Stimulated activated CD4-positive, alpha-beta T cell treated with anti-CD3 and anti-CD28 coated beads, TNF-alpha, amount 100 ng/mL, for 24 hours (primary cell): ENCODE data around the gene DDX46.
"Not testable (repeated sequence)": the region's sequence is repeated elsewhere in the genome, so short reads cannot be mapped to it uniquely, and the experiment has no call there.

Experiments
- DNase-seq, 3 experiments: peaks; one replicate each; pipeline ENCODE4 v3.0.0-alpha.2; 2020; ENCODE audit warnings: low read depth in 3 of 3

DDX46 gene

DNA sequence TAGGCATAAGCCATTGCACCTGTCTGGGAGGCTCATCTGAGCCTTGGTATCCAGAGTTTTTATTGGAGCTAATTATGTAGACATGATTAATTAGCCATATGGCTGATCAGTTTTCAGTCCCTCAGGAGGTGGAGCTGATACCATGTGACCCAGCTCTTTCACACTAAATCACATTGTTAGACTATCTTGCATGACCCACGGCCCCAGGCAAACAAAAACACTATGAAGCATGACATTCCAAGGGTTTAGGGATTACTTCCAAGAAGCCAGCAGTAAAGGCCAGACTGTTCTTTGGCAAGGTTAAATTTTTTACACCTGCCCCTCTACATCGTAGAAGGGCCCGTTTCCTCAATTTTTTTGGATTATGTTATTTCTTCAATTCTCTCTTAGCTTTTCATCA lies 82.2 kb downstream of the DDX46 start:
- no peak for DNase-seq

DNA sequence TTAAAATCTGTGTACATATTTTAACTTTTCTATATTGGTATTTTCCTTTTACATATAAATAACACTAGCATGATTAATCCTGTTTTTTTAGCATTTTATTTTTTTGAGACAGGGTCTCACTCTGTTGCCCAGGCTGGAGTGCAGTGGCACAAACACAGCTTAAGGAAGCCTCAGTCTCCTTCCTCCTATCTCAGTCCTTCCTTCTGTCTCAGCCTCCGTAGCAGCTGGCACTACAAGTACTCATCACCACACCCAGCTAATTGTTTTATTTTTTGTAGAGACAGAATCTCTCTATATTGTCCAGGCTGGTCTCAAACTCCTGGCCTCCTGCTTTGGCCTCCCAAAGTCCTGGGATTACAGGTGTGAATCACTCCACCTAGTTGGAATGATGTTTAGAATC lies 85.7 kb downstream of the DDX46 start:
- no peak for DNase-seq

DNA sequence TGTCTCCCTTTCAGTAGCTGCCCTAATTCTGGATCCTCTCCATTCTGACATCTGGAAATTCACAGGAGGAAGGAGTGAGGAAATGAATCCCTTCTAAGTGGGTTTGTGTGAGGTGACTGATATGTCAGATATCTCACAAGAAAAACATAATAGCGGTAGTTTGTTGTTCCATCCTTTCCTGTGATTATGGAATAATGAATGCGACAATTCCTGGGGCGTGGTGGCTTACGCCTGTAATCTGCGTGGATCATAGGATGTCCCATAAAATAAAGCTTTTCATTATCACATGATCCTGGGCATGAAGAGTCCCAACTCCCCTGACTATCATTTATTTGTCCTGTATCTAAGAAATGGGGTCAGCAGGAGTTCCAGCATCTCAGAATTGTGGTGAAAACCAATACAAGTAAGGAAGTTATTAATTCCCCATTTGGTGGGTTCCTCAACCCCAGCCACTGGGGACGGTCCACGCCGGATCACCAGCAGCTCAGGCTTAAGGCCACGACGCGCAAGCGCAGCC lies 86.8 kb downstream of the DDX46 start:
- DNase-seq = no peak

DNA sequence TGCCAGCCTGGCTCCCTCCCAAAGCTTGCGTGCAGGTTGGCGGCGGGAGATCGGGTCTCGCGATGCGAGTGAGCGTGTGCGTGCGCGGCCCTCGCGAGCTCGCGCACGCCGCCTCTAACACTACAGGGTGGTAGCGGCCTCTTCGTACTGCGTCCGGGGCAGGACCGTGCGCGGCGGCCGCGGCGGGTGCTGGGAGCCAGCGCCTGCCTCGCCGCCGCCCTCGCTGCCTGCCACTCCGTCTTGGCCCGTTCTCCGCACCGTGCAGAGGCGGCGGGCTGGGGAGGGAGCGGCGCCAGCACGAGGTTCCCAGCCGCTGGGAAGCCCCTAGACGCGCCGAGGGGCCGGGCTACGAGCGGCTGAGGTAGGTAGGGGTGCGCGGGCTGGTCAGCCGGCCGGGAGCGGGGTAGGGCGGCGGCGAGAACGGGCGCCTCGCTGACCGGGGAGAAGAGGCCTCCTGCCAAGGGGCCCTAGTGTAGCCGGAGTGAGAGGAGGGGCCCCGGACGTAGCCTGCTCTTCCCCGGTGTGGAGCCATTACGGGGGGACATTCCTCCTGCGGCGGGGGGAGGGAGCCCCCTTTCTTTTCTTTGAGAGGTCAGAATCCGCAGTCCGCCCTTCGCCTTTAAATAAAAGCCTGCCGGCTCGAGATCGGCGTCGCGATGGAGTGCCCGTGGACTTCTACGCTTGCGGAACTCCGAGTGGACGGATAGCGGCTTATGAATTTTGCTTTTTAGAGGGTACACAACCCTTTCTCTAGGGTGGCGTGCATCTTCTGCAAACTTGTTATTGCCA lies 87.5 kb downstream of the DDX46 start, which contains the start of gene C5orf24:
Gene C5orf24 (plus strand): TSS at position 117 of the 789 bp plus-strand sequence. CDS start 8,933 bp downstream, outside the sequence.
- peak; percentile 84 to 92 (median 85) for DNase-seq

DNA sequence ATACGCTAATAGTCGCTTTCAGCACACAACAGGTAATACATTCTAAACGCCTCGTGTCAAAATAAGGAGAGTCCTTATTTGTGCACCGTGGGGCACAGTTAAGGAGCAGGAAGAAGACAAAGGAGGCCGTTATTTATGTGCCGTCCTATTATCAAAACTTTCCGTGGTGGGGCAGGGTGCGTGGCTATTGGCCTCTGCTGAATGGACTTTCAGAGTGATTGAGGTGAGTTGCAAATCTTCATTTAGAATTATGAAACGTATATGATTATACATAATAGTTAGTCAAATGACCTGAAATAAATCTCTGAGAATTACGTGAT lies 88.0 kb downstream of the DDX46 start:
- DNase-seq = peak in 1 of 3 experiments; percentile 23

DNA sequence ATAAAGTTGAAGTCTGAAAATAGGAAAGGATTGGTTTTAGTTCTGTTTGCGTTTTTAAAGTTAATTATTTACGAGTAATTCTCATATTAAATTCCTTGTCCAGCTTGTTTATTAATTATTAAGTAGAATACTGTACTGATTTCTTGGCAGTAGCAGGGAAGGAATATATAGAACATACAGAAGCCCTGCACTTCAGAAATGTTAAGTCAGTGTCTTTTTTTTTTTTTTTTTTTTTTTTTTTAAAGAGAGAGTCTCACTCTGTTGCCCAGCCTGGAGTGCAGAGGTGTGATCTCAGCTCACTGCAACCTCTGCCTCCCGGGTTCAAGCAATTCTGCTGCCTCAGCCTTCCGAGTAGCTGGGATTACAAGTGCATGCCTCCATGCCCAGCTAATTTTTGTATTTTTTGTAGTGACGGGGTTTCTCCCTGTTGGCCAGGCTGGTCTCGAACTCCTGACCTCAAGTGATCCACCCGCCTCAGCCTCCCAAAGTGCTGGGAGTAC lies 90.9 kb downstream of the DDX46 start:
- DNase-seq = not testable (repeated sequence)

DNA sequence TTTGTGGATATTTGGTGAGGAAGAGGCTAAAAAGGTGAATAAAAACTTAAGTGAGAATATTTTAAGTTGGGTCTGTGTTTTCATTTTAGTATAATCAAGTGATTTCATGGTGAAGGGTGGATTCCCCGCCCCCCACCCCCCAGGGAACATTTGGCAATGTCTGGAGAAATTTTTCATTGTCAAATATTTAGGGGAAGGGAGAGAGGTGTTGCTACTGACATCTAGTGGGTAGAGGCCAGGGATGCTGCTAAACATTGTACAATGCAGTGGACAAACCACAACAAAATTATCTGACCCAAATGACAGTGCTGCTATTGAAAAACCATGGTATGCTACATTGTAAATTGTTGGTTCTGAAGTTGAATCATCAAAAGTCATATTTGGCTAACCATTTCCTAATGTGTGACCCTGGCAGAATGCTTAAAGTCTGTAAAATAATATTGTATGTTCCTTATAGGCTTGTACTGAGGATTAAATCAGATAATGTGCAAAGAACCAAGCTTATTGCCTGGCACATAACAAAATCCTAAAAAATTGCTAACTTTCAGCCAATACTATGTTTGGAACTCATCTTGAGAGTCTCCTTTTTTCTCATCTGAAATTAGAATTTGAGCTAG lies 92.8 kb downstream of the DDX46 start:
- no peak for DNase-seq

DNA sequence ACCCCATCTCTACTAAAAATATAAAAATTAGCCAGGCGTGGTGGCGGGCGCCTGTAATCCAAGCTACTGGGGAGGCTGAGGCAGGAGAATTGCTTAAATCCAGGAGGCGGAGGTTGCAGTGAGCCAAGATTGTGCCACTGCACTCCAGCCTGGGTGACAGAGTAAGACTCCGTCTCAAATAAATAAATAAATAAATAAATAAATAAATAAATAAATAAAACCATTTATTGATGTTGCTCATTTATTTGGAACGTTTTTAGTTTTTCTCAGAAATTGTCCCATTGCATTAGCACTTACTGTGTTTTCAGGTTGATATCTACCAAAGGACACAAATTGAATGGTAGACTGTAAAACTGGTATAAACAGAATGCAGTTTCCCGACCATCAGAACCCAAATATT lies 97.9 kb downstream of the DDX46 start:
- DNase-seq = not testable (repeated sequence)

DNA sequence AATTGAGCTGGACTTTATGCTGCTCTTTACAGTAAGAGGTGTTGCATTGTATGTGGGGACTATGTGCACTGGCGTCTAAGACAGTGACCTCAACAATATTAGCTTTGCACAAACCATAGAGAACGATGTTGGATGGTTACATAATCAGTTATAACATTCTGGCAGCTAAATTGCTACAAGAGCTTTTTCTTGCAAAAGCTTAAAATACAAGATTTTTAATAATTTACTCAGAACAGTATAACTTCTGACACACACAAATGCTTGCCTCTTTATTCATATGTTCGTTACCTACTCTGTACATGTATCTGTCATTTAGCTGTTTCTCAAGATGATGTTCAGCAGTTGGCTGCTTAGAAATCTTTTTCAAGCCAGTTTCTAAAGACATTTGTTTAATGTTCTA lies 98.8 kb downstream of the DDX46 start:
- no peak for DNase-seq

DNA sequence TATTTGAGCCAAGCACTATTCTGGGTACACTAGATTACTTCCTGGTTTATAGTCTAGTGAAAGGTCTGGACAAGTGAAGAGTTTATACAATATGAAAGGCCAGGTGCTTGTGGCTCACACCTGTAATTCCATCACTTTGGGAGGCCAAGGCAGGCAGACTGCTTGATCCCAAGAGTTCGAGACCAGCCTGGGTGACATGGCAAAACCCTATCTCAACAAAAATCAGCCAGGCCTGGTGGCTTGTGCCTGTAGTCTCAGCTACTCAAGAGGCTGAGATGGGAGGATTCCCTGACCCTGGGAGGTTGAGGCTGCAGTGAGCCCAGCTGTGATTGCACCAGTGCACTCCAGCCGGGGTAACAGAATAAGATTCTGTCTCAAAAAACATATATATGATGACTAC lies 106.1 kb downstream of the DDX46 start:
- no peak for DNase-seq

DNA sequence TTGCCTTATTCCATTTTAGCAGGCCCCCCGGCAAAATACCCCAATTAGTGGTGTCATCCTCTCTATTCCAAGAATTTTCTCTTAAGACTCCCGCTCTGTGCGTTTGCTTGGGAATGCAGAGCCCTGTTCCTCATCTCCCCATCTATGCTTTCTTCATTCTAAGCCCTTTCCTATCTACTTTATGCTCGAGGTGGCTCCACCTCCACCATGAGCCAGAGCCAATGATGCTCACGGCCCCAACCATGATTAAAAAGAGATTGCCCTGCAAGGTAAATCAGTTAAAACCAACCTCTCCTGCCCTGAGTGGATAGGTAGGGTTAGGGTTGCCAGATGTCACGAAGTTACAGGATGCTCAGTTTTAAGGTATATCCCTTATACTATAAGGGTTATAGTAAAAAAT lies 114.9 kb downstream of the DDX46 start:
- DNase-seq = no peak

DNA sequence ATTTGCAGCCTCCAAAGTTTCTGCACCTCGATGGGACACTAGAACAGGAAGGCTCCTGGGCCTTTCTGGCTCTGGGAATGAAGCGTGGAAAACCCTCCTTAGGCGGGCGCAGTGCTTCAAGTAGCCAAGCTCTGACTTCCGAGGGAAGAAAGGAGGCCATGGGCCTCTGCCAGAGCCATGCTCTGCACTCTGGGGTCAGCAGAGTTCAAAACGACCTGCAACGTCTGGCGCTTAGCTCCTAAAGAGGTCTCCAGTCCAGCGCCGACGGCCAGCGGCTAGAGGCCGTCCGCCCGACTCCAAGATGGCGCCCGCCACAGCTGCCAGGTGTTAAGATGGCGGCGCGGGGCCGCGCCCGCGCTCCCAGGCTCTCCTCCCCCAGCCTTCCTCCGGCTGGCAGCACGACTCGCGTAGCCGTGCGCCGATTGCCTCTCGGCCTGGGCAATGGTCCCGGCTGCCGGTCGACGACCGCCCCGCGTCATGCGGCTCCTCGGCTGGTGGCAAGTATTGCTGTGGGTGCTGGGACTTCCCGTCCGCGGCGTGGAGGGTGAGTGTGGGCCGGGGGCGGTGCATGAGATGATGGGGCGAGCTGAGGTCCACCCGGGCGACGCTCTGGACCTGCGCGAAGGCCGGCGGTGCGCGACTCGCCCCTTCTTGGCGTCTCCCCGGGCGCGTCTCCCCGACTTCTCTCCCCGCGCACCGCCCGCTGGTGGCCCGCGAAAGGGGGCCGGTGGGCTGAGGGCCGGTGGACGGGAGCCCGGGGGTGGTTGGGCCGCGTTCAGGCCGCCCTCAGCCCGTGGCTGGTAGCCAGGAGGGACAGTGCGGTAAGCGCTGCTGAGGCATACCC lies 115.6 kb downstream of the DDX46 start, which contains the start of gene TXNDC15:
Gene TXNDC15 (plus strand): TSS at position 385 of the 844 bp plus-strand sequence. CDS start 57 bp downstream, at position 442.
- peak; percentile 65 to 79 (median 65) for DNase-seq

DNA sequence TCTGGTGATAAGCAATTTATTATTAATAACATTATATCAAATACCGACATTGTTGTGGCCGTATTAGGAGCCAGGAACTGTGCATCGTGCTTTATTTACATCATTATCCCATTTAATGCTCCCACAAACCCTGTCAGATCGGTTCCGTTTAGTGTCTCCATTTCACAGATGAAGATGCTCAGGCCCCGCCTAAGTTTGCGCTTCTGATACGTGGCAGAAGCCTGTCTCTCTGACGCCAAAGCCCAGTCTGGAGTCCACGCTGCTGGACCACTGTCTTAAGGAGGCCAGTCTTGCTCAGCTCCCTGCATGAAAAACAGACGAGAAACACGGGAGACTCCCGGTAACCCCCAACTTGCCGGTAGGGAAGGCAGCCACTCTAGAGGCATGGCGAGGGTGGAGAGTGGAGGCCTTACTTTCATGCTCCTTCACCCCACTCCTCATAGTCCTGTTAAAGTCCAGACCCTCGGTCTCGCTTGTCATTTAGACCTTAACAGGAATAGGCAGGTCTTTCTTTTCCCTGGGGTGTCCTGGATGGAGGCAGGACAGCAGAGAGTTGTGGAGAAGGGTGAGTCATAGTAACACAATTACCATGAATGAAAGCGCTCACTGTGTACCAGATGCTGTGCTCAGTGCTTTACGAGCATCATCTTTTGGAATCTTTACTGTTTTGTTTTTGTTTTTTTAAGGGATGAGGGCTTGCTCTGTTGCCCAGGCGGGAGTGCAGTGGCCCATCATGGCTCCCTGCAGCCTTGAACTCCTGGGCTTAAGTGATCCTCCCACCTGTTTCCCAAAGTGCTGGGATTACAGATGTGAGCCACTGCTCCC lies 116.5 kb downstream of the DDX46 start:
- DNase-seq = peak in 2 of 3 experiments; percentile 10 to 35

DNA sequence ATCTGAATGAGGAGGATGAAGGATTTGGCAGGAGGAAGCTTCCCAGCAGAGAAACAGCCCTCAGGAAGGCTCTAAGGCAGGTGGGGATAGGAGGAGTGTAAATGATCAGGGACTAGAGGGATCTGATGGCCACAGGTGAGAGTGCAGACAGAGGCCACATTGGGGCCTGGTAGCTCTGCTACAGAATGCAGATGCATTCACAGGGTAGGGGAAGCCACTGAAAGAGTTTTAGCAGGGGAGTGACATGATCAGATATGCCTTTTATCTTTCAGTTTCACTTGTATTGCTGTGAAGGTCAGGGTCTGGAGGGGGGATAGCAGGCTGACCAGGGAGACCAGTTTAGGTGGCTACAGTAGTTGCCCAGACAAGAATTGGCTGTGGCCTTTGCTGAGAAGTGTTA lies 118.6 kb downstream of the DDX46 start:
- no peak for DNase-seq

DNA sequence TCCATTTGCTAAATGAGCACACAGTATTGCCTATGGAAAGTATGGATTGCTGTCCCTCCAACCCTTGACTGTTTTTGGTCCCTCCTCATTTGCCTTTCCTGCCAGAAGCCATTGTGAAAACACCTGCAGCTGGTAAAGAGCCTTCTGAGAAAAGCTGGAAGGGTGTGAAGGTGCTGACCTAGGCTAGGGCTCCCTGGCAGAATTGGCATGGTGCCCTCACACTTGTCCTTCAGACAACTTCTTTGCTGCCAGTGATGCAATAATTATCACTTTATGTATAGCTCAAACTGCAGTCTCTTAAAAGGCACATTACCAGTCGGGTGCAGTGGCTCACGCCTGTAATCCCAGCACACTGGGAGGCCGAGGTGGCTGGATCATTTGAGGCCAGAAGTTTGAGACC lies 119.8 kb downstream of the DDX46 start:
- no peak for DNase-seq

DNA sequence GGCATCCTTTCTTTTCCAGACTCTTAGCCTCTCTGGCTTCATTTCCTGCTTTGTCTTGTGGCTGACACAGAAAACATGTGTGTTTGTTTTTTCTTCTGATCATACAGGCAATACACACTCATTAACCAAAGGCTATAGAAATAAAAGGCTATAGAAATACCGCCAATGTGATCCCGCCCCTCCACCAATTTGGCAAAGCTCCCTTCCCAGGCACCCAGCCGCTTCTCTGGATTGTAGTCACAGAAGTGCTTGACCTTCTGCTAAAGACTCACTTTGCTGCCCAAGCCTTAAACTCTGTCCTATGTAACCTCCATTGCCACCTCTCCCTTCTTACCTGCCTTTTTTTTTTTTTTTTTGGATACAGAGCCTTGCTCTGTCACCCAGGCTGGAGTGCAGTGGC lies 120.9 kb downstream of the DDX46 start:
- DNase-seq = no peak
